Esophagus muscularis mucosa (tissue), 4 donors: ENCODE data around the gene ATP4A. TPM values are rescaled to one million over a fixed set of nuclear protein-coding genes. Genes with fewer than 3 reads are reported as not detected.

Source experiments
- DNase-seq: peaks from one replicate; pipeline ENCODE4 v3.0.0-alpha.2; 2017; ENCODE audit errors: extremely low spot score
- H3K27ac ChIP-seq, 4 donors: fragments of 200-600 bp; sonication (generic); replicated peaks in 1 of 4; 1 replicate in 3 of 4; 2 replicates in 1 of 4; pipeline ENCODE4 v1.5.1; 2016 to 2019; ENCODE audit warnings: mild to moderate bottlenecking in 1 of 4
- H3K27me3 ChIP-seq, 4 donors: fragments of 200-600 bp; sonication (generic); one replicate each; pipeline versions ENCODE4 v1.5.1 to v1.6.0; 2016 to 2019
- H3K36me3 ChIP-seq, 4 donors: fragments of 200-600 bp; sonication (generic); one replicate each; pipeline ENCODE4 v1.5.1; 2016 to 2019
- H3K4me1 ChIP-seq, 4 donors: fragments of 200-600 bp; sonication (generic); one replicate each; pipeline ENCODE4 v1.5.1; 2016 to 2019
- H3K4me3 ChIP-seq, 4 donors: fragments of 200-600 bp; sonication (generic); 1 replicate in 2 of 4; 2 replicates in 2 of 4; pipeline ENCODE4 v1.5.1; 2016 to 2019; ENCODE audit warnings: mild to moderate bottlenecking in 4 of 4, moderate library complexity in 1 of 4
- H3K9me3 ChIP-seq, 4 donors: fragments of 200-600 bp; sonication (generic); 1 replicate in 3 of 4; 2 replicates in 1 of 4; pipeline ENCODE4 v1.5.1; 2016 to 2019
- EP300 ChIP-seq: sonication (generic); formaldehyde crosslinking; IDR thresholded peaks from one replicate; pipeline ENCODE4 v1.6.1; 2017; ENCODE audit warnings: antibody characterized with exemption
- POLR2A ChIP-seq: fragments of 450-650 bp; IDR thresholded peaks from one replicate; pipeline ENCODE4 v1.6.1; 2017; ENCODE audit warnings: antibody characterized with exemption, moderate library complexity, mild to moderate bottlenecking, low read depth
- POLR2AphosphoS5 ChIP-seq, 2 donors: sonication (generic); formaldehyde crosslinking; IDR thresholded peaks; one replicate each; pipeline ENCODE4 v1.6.1; 2017; ENCODE audit warnings: antibody characterized with exemption in 2 of 2
- WGBS: methylation state at CpG from one replicate; pipeline ENCODE4 v1.1.5; 2018; 5-methylcytosine and 5-hydroxymethylcytosine counted together
- intact Hi-C: fragments of 100-400 bp; cut with DNase I; formaldehyde crosslinking; loops from one replicate; pipeline ENCODE4 v1.15.1; 2023
- total RNA-seq, 4 donors: library from RNA; depleted of rRNA; stranded (reverse); fragments of >200 nt; gene quantifications; one replicate each; pipeline versions ENCODE4 v1.1.0 to v1.2.1, GENCODE V29; 2016
- TF ChIP-seq, protein P1 (sequence below), 3 experiments: fragments of 200-600 bp in 2 of 3; fragments of 450-650 bp in 1 of 3; sonication (generic) in 2 of 3; IDR thresholded peaks; one replicate each; pipeline ENCODE4 v1.5.1; 2017 to 2019; ENCODE audit warnings: antibody characterized with exemption in 3 of 3, mild to moderate bottlenecking in 2 of 3, moderate library complexity in 1 of 3

Gene ATP4A
- total RNA-seq, 4 donors from 2014 or later: not detected

DNA sequence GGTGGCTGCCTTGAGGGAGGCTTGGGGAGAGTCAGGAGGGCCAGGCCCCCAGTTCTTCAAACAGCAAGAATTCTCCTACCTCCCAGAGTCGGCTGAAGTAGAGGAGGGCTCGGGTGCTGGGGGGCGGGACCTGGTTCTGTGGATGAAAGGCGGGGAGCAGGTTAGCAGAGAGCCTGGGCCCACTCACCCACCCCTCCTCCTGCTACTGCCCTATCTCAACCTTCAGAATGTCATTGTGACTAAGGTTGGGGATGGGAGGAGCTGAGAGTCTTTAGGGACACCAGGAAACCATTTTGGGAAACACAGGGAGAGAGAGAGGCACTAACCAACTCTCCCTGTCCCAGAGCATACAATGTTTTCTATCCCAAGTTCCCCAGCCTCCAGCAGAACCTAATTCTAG lies 60.7 kb downstream of the ATP4A start:
- TF ChIP-seq POLR2A (no peak), POLR2AphosphoS5 (IDR thresholded peaks at IDR 0.05) (no peak), EP300 (no peak)
- TF ChIP-seq, protein P1, sequence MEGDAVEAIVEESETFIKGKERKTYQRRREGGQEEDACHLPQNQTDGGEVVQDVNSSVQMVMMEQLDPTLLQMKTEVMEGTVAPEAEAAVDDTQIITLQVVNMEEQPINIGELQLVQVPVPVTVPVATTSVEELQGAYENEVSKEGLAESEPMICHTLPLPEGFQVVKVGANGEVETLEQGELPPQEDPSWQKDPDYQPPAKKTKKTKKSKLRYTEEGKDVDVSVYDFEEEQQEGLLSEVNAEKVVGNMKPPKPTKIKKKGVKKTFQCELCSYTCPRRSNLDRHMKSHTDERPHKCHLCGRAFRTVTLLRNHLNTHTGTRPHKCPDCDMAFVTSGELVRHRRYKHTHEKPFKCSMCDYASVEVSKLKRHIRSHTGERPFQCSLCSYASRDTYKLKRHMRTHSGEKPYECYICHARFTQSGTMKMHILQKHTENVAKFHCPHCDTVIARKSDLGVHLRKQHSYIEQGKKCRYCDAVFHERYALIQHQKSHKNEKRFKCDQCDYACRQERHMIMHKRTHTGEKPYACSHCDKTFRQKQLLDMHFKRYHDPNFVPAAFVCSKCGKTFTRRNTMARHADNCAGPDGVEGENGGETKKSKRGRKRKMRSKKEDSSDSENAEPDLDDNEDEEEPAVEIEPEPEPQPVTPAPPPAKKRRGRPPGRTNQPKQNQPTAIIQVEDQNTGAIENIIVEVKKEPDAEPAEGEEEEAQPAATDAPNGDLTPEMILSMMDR (IDR thresholded peaks at IDR 0.05): no peak
- Histone ChIP-seq H3K27me3 (peaks cover 0 to 53% (median 0%) of the 10 kb centered on the region in 4 donors), H3K36me3 (no peaks in the 10 kb centered on the region), H3K27ac (no peak overlapping the region), H3K9me3 (no peaks in the 10 kb centered on the region), H3K4me3 (no peak overlapping the region), H3K4me1 (no peaks in the 10 kb centered on the region)
- no peak for DNase-seq
- intact Hi-C loops: no loop called here
- 70% methylated on average over 4 of the region's 4 CpGs for WGBS

- H3K36me3 ChIP-seq: no peaks in the 10 kb centered on the region
- 79% methylated on average over 15 of the region's 15 CpGs for WGBS
- DNase-seq: no peak
- no peak overlapping the region for H3K4me3 ChIP-seq
- peaks cover 0 to 45% (median 0%) of the 10 kb centered on the region in 4 donors for H3K27me3 ChIP-seq
- H3K27ac ChIP-seq: no peak overlapping the region
- H3K9me3 ChIP-seq: no peaks in the 10 kb centered on the region
- TF ChIP-seq POLR2A (no peak), EP300 (no peak), POLR2AphosphoS5 (IDR thresholded peaks at IDR 0.05) (no peak)
- TF ChIP-seq, protein P1 (IDR thresholded peaks at IDR 0.05): no peak
- intact Hi-C loops: no loop called here
- no peaks in the 10 kb centered on the region for H3K4me1 ChIP-seq
Observed at GRCh38 chr19:35501684-35502083, 61.8 kb downstream of the ATP4A start.

DNA sequence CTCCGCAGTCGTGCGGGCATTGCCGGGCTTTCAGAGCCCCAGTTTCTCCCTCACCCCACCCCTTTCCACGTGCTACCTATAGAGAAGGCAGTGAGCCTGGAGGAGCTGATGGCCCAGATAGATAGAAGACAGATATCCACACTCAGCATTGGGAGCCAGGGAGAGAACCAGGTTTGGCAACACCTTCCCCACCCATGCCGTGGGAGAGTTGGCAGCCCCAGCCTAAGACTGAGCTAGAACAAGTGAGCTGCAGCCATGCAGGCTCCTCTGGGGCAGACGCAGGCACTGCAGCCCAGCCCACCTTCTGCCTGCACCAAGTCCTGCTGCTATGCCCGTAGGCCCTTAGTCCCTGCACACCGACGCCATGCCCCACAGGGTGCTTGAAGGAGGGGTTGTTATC lies 62.8 kb downstream of the ATP4A start:
- H3K27me3 ChIP-seq: peaks cover 0 to 38% (median 0%) of the 10 kb centered on the region in 4 donors
- H3K27ac ChIP-seq: no peak overlapping the region
- H3K9me3 ChIP-seq: no peaks in the 10 kb centered on the region
- DNase-seq: no peak
- no peak for TF ChIP-seq POLR2AphosphoS5 (IDR thresholded peaks at IDR 0.05)
- TF ChIP-seq, protein P1 (IDR thresholded peaks at IDR 0.05): no peak
- TF ChIP-seq EP300: no peak
- no peak for TF ChIP-seq POLR2A
- peaks cover 0 to 2% (median under 1%) of the 10 kb centered on the region in 4 donors for H3K4me1 ChIP-seq
- WGBS: 87% methylated on average over 8 of the region's 10 CpGs
- H3K36me3 ChIP-seq: no peaks in the 10 kb centered on the region
- intact Hi-C loops: no loop called here
- no peak overlapping the region for H3K4me3 ChIP-seq

Other genes starting within 250 kb of the ATP4A start
- gene CD22, start 234.5 kb downstream of the ATP4A start, total RNA-seq: 10 to 100 TPM in 1 of 4 donors, 1 to 10 TPM in 3; 2.3 to 12.5 (median 3.7) TPM
- not detected for gene FFAR1, start 215.8 kb downstream of the ATP4A start, total RNA-seq
- 1 to 10 TPM in 1 of 4 donors, under 1 TPM in 1, not detected in 2; 0.17 to 2.3 TPM for gene FFAR3, start 205.2 kb downstream of the ATP4A start, total RNA-seq
- gene GPR42, start 192.6 kb downstream of the ATP4A start, total RNA-seq: under 1 TPM in 1 of 4 donors, not detected in 3; 0.17 TPM
- gene FFAR2, start 115.4 kb downstream of the ATP4A start, total RNA-seq: 1 to 10 TPM in 1 of 4 donors, not detected in 3; 1.7 TPM
- not detected for gene KRTDAP, start 73.2 kb downstream of the ATP4A start, total RNA-seq
- gene DMKN, start 50.0 kb downstream of the ATP4A start, total RNA-seq: 1 to 10 TPM; 1.7 to 5.5 (median 3.8) TPM
- not detected for gene SBSN, start 35.3 kb downstream of the ATP4A start, total RNA-seq
- not detected for gene GAPDHS, start 30.2 kb downstream of the ATP4A start, total RNA-seq
- gene TMEM147, start 18.0 kb downstream of the ATP4A start, total RNA-seq: 100 to 1,000 TPM in 2 of 4 donors, 10 to 100 TPM in 2; 47.3 to 109 (median 91.6) TPM
- gene PMIS2, start 22.5 kb upstream of the ATP4A start, total RNA-seq: not detected
- gene HAUS5, start 49.1 kb upstream of the ATP4A start, total RNA-seq: 1 to 10 TPM; 3.7 to 4.7 (median 4.3) TPM
- gene RBM42, start 65.4 kb upstream of the ATP4A start, total RNA-seq: 100 to 1,000 TPM in 2 of 4 donors, 10 to 100 TPM in 2; 63.1 to 112 (median 95.2) TPM
- 1 to 10 TPM in 1 of 4 donors, not detected in 3; 3.4 TPM for gene ETV2, start 78.1 kb upstream of the ATP4A start, total RNA-seq
- 100 to 1,000 TPM; 205 to 508 (median 313) TPM for gene COX6B1, start 84.7 kb upstream of the ATP4A start, total RNA-seq
- gene UPK1A, start 102.9 kb upstream of the ATP4A start, total RNA-seq: not detected
- not detected for gene ZBTB32, start 140.9 kb upstream of the ATP4A start, total RNA-seq
- gene KMT2B, start 154.3 kb upstream of the ATP4A start, total RNA-seq: 10 to 100 TPM; 22.0 to 30.6 (median 24.2) TPM
- 1 to 10 TPM; 1.7 to 8.1 (median 5.9) TPM for gene IGFLR1, start 178.8 kb upstream of the ATP4A start, total RNA-seq
- gene U2AF1L4, start 181.8 kb upstream of the ATP4A start, total RNA-seq: 10 to 100 TPM in 3 of 4 donors, 1 to 10 TPM in 1; 7.9 to 31.1 (median 20.9) TPM
- gene PSENEN, start 182.0 kb upstream of the ATP4A start, total RNA-seq: 10 to 100 TPM; 27.4 to 48.7 (median 33.8) TPM
- 10 to 100 TPM; 11.6 to 18.3 (median 15.6) TPM for gene LIN37, start 184.9 kb upstream of the ATP4A start, total RNA-seq
- 100 to 1,000 TPM in 2 of 4 donors, 10 to 100 TPM in 2; 64.4 to 146 (median 105) TPM for gene HSPB6, start 193.4 kb upstream of the ATP4A start, total RNA-seq
- 1 to 10 TPM; 5.6 to 8.7 (median 7.1) TPM for gene PROSER3, start 194.5 kb upstream of the ATP4A start, total RNA-seq
- 10 to 100 TPM in 2 of 4 donors, 1 to 10 TPM in 2; 3.3 to 11.2 (median 7.7) TPM for gene ARHGAP33, start 211.9 kb upstream of the ATP4A start, total RNA-seq
- gene PRODH2, start 249.2 kb upstream of the ATP4A start, total RNA-seq: not detected